NCI-H1105 treated with DMSO at 0.1 percent for 48 hours (cell line): ENCODE results near the gene NTN1.
A peak's percentile ranks its signal among the peaks of the same experiment; 100 is the strongest.

ENCODE experiments used
- DNase-seq: peaks from one replicate; lab custom pipeline; 2025; lab: John Stamatoyannopoulos, UW

NTN1 gene

DNA sequence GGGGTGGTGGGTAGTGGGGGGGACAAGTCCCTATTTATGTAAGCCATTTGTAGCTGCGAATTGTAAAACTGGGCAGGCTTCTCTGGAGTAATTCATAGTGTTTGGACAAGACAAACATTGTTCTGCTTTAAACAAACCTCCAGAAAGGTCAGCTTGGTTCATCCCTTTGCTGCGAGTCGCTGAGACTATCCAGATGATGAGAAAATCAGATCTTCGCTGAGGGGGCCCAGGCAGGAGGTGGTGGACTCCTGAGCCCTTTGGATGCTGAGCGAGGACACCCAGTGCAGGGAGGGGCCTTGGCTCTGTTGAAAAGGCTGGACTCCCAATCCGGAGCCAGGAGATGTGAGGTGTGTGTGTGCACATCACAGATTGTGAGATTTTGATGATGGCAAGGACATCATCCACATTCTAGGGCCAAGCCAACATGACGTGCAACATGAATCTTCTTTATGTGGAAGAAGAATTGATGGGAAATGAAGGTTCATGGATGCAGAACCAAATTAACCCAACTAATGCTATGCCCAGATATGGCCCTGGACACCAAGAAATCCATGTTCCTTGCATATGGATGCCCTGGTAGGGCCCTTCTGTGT, 15.0 kb upstream of the NTN1 start:
- no peak for DNase-seq

DNA sequence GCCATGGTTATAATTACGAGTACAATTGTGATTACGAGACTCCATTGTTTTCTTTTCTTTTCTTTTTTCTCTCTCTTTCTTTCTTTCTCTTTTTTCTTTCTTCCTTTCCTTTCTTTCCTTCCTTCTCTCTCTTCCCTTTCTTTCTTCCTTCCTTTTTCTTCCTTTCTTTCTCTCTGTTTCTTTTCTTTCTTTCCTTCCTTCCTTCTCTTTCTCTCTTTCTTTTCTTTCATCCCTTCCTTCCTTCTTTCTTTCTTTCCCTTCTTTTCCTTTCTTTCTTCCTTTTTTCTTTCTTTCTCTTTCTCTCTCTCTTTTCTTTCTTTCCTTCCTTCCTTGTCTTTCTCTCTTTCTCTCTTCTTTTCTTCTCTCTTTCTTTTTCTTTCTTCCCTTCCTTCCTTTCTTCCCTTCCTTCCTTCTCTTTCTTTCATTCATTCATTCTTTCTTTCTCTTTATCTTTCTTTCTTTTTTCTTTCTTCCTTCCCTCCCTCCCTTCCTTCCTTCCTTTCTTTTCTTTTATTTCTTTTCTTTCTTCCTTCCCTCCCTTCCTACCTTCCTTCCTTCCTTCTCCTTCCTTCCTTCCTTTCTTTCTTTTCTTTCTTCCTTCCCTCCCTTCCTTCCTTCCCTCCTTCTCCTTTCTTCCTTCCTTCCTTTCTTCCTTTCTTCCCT, 14.1 kb upstream of the NTN1 start:
- DNase-seq, result no peak

DNA sequence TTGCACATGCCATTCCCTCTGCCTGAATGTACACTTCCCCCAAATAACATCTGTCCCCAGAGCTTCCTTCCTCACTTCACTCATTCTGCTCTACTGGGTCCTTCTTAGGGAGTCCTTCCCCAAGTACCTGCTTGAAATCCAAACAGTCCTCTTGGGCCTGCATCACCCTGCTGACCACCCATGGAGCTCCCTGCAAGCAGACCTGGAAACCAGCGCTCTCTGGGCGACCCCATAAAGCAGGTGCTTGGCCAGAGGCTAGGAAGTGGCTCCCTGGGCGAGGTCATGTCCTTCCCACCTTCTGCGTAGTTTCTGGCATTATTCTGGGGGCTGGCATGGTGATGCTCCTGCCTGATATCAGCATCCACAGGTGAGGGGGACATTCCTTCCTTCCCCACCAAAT, 12.2 kb upstream of the NTN1 start:
- no peak for DNase-seq

DNA sequence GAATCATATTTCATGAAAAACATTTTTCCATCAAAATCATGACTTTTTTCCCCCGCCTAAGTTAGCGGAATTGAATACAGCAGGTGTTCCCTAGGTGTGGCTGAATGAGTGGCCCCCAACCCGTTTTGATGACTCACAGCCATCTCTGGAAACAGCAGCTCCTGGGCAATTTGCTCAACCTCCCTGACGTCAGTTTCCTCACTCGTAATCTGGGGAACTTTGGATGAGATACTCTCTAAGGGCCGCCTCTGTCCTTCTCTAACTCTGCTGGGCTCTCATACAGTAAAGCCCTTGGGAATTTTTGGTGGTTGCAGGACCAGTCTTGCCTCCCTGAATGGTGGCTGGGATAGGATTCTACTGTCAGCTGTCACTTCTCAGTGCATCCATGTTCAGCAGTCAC, 11.6 kb upstream of the NTN1 start:
- no peak for DNase-seq

DNA sequence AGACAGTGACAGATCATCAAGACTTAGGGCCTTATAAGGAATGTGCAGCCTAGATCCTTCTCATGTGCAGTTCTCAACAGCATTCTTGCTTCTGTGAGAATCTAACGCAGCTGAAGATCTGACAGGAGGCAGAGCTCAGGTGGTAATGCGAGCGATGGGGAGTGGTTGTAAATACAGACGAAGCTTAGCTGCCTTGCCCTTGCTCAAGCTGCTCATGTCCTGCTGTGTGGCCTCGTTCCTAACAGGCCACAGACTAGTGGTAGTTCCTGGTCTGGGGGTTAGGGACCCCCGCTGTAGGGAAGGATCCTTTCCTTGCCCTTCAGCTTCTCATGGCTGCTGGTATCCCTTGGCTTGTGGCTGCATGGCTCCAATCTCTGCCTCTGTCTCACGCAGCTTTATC, 10.3 kb upstream of the NTN1 start:
- no peak for DNase-seq

DNA sequence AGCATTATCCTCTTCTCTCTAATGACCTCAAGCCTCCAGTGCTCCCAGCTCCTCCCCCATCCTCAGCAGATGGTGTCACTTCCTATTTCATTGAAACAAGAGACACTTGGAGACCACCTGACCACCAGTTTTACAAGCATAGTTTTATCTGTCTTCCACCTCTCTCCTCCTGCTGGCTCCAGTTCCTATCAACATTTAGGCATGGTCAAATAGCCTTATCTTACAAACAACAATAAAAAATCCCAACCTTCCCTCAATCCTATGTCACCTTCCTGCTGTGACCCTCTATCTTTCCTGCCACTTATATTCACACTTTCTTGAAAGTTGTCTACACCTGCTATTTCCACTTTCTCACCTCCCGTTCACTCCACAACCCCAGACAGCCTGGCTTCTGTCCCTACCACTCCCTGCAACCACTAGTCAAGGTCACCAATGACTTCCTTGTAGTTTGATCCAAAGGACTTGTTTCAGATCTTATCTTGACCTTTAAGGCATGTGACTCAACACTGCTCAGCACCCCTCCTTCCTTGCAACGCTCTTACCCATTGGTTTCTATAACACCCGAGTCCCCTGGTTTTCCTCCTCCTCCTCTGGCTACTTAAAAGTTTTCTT, 4.3 kb upstream of the NTN1 start:
- no peak for DNase-seq

DNA sequence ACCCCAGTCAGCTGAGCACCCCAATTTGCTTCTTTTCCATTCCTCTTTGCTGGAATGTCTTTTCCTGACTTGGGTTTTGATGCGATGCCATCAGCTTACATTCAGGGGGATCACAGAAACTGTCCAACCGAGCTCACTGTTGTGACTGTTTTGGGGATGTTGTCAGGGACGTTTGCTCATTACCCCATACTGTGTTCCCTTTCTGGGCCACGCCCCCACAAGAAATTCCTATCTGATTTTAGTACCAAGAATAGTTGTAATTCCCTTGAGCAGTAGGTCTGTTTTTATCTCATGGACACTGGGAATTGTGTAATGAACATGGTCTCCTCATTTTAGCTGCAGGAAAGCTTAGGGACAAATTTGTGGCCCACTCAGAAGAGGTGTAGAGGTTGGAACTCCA, 2.6 kb upstream of the NTN1 start:
- DNase-seq, result no peak

DNA sequence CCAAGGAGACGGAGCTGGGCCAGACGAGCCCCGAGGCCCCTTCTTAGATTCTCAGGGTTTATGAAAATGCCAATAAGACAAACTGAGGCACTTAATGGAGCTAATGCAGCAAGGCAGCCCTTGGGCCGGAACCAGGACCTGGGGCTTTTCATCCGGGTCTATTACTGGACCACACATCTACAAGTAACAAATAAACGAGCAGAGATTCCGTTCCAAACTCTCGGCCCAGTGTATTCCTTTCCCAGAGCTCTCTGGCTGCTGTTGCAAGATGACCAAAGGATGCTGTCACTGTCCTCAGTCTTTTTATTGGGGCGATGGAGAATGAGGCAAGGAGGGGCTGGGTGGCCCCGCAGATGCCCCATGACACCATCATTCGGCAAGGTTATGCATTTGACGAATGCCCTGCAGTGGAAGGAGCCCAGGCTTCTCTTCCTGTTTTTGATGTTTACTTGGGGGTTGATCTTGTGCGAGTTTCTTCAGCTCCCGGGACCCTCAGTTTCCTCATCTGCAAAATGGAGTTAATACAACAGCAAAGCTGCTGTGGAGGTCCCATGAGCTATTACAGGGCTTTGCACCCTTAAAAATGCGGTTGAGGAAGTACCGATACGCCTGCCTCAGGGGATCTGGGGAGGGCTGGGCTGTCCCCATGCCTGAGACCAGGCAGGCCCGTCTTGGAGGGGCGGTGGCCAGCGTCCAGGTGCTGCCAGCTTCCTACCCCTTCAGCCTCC, 1.1 kb upstream of the NTN1 start:
- DNase-seq, result no peak

DNA sequence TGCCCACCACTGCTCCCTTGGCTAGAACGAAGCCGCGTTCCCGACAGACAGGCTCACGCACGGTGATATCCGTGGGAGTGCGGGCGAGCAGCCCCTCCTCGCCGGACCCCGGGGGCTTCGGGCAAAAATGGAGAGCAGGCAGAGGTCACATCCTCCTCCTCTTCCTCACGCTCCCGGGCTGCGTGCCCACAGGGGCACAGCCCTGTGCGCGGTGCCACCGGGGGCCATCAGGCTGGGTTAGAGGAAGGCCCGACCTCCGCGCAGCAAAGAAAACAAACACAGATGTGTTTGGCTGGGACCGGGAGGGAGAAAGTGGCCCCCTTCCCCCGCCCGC, 519 bp upstream of the NTN1 start:
- no peak for DNase-seq

DNA sequence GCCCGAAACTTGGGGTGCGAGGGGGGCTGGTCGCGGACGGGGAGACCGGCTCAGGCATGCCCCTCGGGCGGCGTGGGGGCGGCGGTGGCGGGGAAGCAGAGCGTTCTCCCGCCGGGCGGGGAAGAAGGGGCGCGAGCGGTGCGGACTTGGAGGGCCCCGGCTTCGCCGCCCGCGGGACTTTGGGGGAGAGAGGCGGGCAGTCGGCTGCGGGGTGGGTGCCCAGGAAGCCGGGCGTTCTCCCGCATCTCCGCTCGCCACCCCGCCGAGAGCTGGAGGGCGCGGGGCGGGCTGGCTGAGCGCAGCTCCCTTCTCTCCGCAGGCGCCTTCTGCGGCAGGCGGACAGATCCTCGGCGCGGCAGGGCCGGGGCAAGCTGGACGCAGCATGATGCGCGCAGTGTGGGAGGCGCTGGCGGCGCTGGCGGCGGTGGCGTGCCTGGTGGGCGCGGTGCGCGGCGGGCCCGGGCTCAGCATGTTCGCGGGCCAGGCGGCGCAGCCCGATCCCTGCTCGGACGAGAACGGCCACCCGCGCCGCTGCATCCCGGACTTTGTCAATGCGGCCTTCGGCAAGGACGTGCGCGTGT, 772 bp downstream of the NTN1 start:
- DNase-seq, result peak; percentile 20

DNA sequence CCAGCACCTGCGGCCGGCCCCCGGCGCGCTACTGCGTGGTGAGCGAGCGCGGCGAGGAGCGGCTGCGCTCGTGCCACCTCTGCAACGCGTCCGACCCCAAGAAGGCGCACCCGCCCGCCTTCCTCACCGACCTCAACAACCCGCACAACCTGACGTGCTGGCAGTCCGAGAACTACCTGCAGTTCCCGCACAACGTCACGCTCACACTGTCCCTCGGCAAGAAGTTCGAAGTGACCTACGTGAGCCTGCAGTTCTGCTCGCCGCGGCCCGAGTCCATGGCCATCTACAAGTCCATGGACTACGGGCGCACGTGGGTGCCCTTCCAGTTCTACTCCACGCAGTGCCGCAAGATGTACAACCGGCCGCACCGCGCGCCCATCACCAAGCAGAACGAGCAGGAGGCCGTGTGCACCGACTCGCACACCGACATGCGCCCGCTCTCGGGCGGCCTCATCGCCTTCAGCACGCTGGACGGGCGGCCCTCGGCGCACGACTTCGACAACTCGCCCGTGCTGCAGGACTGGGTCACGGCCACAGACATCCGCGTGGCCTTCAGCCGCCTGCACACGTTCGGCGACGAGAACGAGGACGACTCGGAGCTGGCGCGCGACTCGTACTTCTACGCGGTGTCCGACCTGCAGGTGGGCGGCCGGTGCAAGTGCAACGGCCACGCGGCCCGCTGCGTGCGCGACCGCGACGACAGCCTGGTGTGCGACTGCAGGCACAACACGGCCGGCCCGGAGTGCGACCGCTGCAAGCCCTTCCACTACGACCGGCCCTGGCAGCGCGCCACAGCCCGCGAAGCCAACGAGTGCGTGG, 1.5 kb downstream of the NTN1 start:
- peak; percentile 14 for DNase-seq

DNA sequence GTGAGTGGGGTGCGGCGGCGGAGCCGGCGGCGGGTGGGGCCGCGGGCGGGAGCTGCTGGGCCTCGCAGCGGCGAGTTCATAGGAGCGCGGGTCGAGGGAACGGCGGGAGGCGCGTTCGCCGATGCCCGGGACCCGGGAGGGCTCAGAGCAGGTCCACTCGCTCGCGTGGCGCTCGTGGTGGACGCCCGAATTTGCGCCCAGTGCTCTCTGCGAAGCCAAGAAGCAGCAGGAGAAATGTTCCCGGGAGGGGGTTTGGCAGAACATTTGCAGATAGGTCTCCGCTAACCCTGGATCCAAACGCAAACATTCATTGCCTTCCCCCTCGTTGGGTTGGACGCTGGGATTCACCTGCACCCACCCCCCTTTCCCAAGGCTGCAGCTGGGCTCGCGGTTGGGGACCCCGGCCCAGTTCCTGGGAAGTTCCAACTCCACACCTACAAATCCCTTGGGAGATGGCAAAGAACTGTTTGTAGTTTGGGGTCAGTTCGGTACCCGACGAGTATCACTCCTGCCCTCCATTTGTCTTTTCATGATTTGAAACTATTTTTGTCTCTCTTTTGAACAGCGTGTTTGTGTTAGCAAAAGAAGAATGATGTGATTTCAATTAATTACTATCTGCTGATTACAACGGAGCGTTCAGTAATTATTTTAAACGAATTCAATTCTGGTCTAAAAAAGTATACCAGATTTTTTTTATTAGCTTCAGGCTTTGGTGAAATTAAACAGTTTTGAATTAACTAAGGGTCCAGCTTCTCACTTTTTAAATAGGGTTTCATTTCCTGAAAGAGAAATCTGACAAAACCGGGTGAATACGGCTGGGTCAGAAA, 2.3 kb downstream of the NTN1 start:
- no peak for DNase-seq

DNA sequence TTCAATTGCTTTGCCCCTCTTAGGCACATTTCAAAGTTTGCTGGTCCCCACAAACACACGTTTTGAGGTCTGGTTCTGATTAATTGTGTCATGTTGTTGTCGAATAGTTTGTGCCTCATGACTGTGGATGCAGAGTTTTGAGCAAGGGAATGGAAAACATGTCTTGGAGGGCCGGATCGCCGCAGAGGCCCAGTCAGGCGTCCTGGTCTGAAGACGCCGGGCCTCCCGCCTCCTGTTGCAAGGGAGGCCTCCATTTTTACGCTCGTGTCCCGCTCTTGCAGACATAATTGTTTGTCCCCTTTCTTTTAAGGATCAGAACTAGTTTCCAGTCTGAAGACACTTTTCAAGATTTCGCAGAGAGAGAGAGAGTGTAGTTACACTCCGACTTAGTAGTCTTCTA, 3.2 kb downstream of the NTN1 start:
- no peak for DNase-seq

DNA sequence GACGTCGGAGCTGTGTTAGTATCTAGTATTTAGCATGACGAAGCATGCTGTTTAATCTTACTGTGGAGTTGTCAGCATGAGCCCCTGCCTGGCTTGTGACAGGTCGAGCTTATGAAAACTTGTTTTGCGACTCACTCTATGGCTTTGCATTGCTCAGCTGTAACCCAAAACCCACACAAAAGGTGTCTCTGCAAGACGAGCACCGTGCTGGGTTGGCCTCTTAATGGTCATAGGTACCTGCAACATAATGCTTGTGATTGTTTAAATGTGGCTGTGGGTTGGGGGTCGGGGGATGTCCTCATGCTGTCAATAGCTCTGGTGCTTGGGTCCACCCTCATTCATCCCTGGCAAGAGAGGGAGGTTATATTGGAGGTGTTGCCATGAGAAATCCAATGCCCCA, 5.4 kb downstream of the NTN1 start:
- no peak for DNase-seq

DNA sequence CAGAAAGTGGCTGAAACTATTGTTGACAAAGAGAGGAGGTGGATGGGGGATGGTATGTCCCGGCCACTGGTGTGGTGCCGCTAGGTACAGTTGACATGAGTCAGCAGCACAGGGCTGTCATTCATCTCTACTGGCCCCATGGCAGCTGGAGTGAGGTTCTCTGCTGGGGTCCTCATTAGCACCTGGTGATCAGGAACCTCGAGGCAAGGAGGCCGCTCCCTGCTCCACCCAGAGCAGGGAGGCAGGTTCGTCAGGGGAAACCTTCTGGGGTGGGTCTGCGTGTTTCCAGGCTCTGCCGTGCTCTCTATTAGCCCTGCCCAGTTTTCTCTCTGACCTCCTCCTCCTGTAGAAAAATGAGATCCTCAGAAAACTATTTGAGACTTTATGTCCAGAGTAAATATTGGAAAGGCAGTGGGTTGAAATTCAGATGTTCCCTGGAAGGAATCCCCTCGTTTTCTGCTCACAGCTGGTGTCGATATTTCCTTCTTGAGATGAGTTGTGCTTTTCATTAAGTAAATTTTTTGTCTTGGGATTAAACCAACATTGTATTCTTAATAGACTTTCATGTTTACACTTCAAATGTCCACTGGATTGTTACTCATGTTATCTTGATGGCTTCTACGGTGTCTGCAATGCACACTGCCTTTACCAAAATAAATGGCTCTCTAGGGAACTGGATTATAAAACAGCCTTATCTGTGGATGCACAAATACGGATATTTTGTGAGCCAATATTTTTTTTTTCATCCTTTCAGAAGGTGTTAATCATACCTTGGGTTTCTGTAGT, 7.1 kb downstream of the NTN1 start:
- no peak for DNase-seq

DNA sequence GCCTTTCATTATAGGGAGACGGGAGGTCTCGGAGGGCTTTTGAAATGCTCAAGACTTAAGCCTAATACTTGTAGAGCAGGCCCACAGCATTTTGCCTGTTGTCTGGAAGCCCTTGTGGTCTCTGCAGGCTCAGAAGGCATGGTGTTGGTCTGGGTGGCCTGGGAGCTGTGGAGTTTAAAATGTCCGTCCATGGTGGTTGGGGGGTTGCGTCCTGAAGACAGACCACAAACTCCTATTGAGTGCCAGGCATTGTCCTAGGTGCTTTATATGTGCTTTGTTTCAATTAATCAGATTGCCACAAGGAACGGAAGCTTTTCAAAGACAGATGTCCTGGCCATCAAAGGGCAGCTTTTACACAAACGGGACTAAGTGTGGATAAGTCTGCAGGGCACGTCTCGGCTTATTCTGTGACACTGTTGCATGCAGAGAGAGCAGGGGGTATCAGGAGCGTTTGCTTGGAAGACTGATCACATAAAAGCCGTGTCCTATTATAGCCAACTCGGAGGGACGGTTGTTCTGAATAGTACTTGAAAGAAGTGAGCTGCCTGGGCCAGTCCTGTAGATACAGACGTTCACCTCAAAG, 7.8 kb downstream of the NTN1 start:
- DNase-seq, result no peak

DNA sequence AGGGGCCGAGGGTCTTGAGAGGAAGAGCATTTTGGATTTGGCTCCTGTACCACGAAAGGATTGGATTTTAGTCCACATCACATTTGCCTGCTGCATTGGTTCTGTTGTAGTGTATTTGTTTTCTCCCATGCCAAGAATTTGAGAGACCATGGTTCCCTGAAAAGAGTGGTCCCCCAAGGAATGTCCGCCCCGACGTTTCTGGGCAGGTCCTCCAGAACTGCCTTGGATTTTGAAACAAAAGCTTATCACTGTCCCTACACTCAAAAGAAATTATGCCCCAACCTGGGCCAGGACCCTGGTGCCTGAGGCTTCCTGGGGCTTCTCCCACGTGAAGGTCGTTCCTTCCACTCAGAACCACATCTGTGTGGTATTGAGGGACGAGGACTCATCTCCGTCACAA, 10.8 kb downstream of the NTN1 start:
- no peak for DNase-seq

DNA sequence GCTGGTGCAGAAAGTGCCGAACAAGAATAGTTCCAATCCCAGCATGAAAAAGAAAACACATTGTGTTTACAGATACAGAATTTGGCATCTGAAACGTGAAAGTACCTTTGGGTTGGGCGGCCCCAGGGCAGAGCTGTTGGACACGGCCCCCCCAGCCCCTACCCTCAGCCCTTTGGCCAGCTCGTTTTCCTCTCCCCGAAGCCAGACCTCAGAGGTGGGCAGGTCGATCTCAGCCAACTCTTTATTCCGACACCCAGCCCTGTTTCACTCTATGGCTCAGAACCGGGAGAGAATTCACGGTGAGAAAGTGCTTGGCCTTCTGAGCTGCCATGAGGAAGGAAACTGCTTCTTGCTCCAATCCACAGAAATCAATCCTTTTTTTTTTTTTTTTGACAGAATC, 11.3 kb downstream of the NTN1 start:
- no peak for DNase-seq

DNA sequence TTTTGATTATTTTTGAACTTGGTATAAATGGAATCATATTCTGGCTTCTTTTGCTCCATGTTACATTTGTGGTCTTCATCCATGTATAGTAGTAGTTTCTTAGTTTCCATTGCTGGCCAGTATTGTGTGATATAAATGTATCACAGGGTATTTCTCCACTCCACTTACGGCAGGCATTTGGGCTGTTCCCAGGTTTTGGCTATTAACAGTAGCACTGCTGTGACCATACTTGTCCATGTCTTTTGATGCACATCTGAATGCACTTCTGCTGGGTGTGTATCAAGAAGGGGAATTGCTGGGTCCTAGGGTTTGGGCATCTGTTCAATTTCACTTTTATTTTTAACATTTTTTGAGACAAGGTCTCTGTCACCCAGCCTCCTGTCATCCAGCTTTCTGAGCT, 13.9 kb downstream of the NTN1 start:
- no peak for DNase-seq

DNA sequence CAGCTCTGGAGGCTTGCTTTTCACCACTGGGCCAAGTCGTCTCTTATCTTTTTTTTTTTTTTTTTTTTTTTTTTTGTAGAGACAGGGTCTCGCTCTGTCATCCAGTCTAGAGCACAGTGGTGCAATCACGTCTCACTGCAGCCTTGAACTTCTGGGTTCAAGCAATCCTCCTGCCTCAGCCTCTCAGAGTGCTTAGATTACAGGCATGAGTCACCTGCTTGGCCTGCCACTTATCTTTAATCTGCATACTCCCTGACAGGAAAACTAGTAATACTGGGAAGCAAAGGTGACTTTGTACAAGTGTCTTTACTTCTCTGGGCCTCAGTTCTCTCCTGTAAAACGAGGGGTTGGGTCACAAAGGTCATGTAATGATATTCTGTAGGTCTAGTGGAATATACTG, 15.0 kb downstream of the NTN1 start:
- DNase-seq, result no peak
